T-helper 1 cell treated with Interleukin-12 subunit alpha and Interleukin-12 subunit beta and Interleukin-4 antibody, amounts not matched to agents 30 μg/mL and 1 μg/mL, for 36 hours (primary cell): ENCODE results near the gene PAQR9.
A peak's percentile ranks its signal among the peaks of the same experiment; 100 is the strongest.

Experiments used
- H3K27ac Mint-ChIP-seq: one replicate; pipeline ENCODE4 v1.8.0; 2021; ENCODE audit warnings: mild to moderate bottlenecking, mixed read lengths
- H3K27me3 Mint-ChIP-seq: one replicate; pipeline ENCODE4 v1.8.0; 2021; ENCODE audit warnings: low read depth, mixed read lengths
- H3K36me3 Mint-ChIP-seq: one replicate; pipeline ENCODE4 v1.8.0; 2021; ENCODE audit warnings: low read depth, mixed read lengths
- H3K4me1 Mint-ChIP-seq: one replicate; pipeline ENCODE4 v1.8.0; 2021; ENCODE audit warnings: low read depth, mixed read lengths
- H3K4me3 Mint-ChIP-seq: one replicate; pipeline ENCODE4 v1.8.0; 2021; ENCODE audit warnings: mild to moderate bottlenecking, moderate library complexity, mixed read lengths
- H3K9me3 Mint-ChIP-seq: one replicate; pipeline ENCODE4 v1.8.0; 2021; ENCODE audit warnings: mixed read lengths

Gene PAQR9

DNA sequence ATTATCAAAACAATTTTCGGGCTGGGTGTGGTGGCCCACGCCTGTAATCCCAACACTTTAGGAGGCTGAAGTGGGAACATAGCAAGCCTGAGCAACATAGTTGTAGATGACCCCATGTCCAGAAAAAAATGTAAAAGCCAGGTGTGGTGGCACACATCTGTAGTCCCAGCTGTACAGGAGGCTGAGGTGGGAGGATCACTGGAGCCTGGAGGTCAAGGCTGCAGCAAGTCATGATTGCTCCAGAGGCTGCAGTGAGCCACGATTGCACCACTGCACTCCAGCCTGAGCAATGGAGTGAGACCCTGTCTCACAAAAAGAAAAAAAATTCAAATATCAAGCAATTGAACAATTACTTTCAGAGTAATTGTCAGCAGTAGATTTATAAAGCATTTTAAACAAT is 8.0 kb upstream of the PAQR9 start:
- H3K27me3 Mint-ChIP-seq: peaks cover 40% of the 10 kb centered on the region
- no peaks in the 10 kb centered on the region for H3K9me3 Mint-ChIP-seq

DNA sequence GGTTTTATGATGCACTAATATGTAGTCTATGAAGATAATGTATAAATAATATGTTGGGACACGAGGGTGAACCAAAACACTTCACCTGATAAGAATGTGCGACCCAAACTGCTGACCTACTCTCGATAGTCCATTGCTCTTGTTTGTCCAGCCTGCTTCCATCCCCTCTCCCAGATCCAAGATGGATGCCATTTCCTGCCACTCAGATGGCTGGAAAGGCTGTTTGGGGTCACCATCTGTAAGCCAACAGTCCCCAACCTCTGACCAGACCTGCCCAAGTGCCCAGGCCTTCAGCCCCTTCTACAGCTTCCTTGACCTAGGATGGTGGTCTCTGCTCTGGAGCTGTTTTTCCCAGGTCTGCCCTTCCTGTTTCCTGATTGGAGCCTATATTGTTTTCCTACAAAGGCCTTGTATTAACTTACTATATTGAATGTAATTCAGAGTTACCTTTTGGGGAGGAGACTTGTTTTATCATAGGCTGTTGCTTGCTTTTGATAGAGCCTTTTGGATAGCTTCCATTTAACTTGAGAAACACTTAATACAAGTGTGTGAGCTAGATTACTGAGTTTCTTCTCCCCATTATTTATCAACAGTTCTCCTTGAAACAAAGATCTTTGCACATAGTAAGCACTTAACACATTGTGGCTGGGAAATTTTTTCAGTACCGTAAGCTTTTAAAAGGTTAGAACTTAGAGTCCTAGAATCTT is 5.0 kb upstream of the PAQR9 start:
- no peak overlapping the region for H3K27ac Mint-ChIP-seq
- peaks cover 4% of the 10 kb centered on the region for H3K4me1 Mint-ChIP-seq
- H3K9me3 Mint-ChIP-seq: no peaks in the 10 kb centered on the region
- H3K36me3 Mint-ChIP-seq: no peaks in the 10 kb centered on the region
- no peak overlapping the region for H3K4me3 Mint-ChIP-seq
- peaks cover 64% of the 10 kb centered on the region for H3K27me3 Mint-ChIP-seq

More for the DNA sequence above, 8.0 kb upstream of the PAQR9 start:
- Mint-ChIP-seq H3K27ac (no peak overlapping the region), H3K36me3 (no peaks in the 10 kb centered on the region), H3K4me3 (no peak overlapping the region), H3K4me1 (no peaks in the 10 kb centered on the region)

- peaks cover 64% of the 10 kb centered on the region for H3K27me3 Mint-ChIP-seq
- H3K4me3 Mint-ChIP-seq: no peak overlapping the region
- peaks cover 13% of the 10 kb centered on the region for H3K4me1 Mint-ChIP-seq
- H3K27ac Mint-ChIP-seq: no peak overlapping the region
- H3K9me3 Mint-ChIP-seq: no peaks in the 10 kb centered on the region
- H3K36me3 Mint-ChIP-seq: no peaks in the 10 kb centered on the region
Measured at GRCh38 chr3:142966808-142967207, 3.3 kb upstream of the PAQR9 start.

- Mint-ChIP-seq H3K27me3 (peaks cover 65% of the 10 kb centered on the region), H3K9me3 (no peaks in the 10 kb centered on the region), H3K4me1 (peaks cover 13% of the 10 kb centered on the region), H3K36me3 (no peaks in the 10 kb centered on the region), H3K4me3 (no peak overlapping the region), H3K27ac (no peak overlapping the region)
Measured at GRCh38 chr3:142965581-142965980, 2.1 kb upstream of the PAQR9 start.

DNA sequence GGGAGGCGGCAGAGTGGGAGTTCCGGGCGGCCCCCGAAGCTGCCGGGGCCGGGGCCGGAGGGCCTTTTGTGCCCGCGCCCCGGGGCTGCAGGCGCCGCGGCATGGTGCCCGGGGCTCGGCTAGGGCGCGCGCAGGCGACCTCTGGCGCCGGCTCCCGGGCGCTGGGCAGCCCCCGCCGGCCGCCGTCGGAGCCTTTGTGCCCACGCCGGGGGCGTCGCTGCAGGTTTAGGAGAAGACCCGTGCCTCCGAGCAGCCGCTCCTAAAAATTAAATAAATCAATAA is 299 bp downstream of the PAQR9 start:
- peaks cover 76% of the 10 kb centered on the region for H3K27me3 Mint-ChIP-seq

GRCh38 chr3:142962520-142963233 is 797 bp downstream of the PAQR9 start:
- H3K9me3 Mint-ChIP-seq: no peaks in the 10 kb centered on the region
- H3K4me1 Mint-ChIP-seq: peaks cover 13% of the 10 kb centered on the region
- no peaks in the 10 kb centered on the region for H3K36me3 Mint-ChIP-seq
- peaks cover 76% of the 10 kb centered on the region for H3K27me3 Mint-ChIP-seq
- no peak overlapping the region for H3K27ac Mint-ChIP-seq
- peak overlapping the region; percentile 79 for H3K4me3 Mint-ChIP-seq

More for the DNA sequence above, 299 bp downstream of the PAQR9 start:
- H3K4me3 Mint-ChIP-seq: peak overlapping the region; percentile 79
- peaks cover 13% of the 10 kb centered on the region for H3K4me1 Mint-ChIP-seq
- H3K36me3 Mint-ChIP-seq: no peaks in the 10 kb centered on the region
- no peak overlapping the region for H3K27ac Mint-ChIP-seq
- H3K9me3 Mint-ChIP-seq: no peaks in the 10 kb centered on the region

GRCh38 chr3:142962175-142962519 is 1.3 kb downstream of the PAQR9 start:
- Mint-ChIP-seq H3K27me3 (peaks cover 81% of the 10 kb centered on the region), H3K4me1 (peaks cover 13% of the 10 kb centered on the region), H3K4me3 (peak overlapping the region; percentile 79), H3K9me3 (no peaks in the 10 kb centered on the region), H3K36me3 (no peaks in the 10 kb centered on the region), H3K27ac (no peak overlapping the region)

DNA sequence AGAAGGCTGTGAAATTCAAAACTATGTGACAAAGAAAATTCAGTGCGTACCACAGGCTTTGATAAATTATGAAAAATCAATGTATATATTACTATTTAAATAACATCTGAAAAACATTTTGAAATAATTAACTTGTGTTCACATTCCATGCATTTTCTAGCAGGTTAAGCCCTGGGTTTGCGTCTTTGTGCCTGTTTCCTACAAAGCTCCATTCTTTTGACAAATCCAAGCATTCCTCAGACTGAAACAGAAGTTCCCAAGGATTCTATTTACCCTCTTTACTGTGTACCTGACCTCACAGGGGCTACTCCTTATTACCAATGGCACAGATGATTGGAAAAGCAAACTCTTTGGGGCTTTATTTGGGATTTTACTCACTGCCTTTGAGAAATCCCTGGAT is 1.9 kb downstream of the PAQR9 start:
- Mint-ChIP-seq H3K27me3 (peaks cover 78% of the 10 kb centered on the region), H3K27ac (no peak overlapping the region), H3K9me3 (no peaks in the 10 kb centered on the region), H3K4me3 (peak overlapping the region; percentile 79), H3K36me3 (no peaks in the 10 kb centered on the region), H3K4me1 (peaks cover 13% of the 10 kb centered on the region)

DNA sequence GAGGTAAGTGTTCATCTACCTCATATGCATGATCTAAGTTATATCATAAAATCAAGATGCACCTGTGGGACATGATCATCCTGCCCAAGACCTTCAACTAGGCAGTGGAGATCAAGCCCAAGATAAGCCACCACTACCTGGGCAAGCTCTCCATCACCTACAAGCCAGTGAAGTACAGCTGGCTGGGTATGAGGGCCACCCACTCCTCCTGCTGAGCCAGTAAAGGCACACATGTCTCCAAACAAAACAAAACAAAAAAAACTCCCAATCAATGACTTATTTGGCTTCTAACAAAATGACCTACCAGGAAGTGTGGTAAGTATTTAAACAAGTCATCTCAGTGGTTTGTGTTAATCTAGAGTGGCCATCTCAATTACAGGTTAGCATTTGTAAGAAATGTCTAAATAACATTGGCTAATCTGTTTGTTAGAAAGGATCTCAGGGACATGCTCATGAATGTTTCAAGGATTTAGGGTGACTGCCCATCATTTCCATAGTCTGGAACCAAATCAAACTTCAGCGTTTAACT is 3.1 kb downstream of the PAQR9 start:
- Mint-ChIP-seq H3K36me3 (no peaks in the 10 kb centered on the region), H3K9me3 (no peaks in the 10 kb centered on the region), H3K27me3 (peaks cover 66% of the 10 kb centered on the region), H3K4me3 (no peak overlapping the region), H3K4me1 (peaks cover 13% of the 10 kb centered on the region), H3K27ac (no peak overlapping the region)

DNA sequence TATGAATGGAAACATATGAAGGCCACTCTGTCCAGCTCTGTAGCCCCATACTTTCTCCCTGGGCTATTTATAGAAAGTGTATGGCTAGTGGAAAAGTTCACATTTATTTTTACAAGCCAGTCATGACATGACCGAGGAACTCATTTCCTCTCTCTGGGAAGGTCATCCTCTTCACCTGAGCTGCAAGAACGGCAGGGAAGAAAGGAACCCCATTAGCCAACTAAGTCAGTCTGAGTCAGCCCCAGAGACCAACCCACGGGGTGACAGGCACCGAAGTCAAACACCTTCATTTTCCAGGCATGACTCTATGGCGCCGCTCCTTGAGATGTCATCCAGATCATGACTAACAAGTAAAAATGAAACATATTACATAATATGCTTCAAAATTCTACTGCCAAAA is 4.8 kb downstream of the PAQR9 start:
- H3K27ac Mint-ChIP-seq: no peak overlapping the region
- H3K36me3 Mint-ChIP-seq: no peaks in the 10 kb centered on the region
- H3K9me3 Mint-ChIP-seq: no peaks in the 10 kb centered on the region
- peaks cover 9% of the 10 kb centered on the region for H3K4me1 Mint-ChIP-seq
- no peak overlapping the region for H3K4me3 Mint-ChIP-seq
- H3K27me3 Mint-ChIP-seq: peaks cover 60% of the 10 kb centered on the region

- Mint-ChIP-seq H3K4me1 (no peaks in the 10 kb centered on the region), H3K36me3 (no peaks in the 10 kb centered on the region), H3K4me3 (no peak overlapping the region), H3K9me3 (no peaks in the 10 kb centered on the region), H3K27ac (no peak overlapping the region), H3K27me3 (peaks cover 47% of the 10 kb centered on the region)
Measured at GRCh38 chr3:142953443-142953842, 10.0 kb downstream of the PAQR9 start.

- no peak overlapping the region for H3K4me3 Mint-ChIP-seq
- peaks cover 3% of the 10 kb centered on the region for H3K4me1 Mint-ChIP-seq
- H3K27ac Mint-ChIP-seq: no peak overlapping the region
- no peaks in the 10 kb centered on the region for H3K9me3 Mint-ChIP-seq
- H3K36me3 Mint-ChIP-seq: no peaks in the 10 kb centered on the region
- H3K27me3 Mint-ChIP-seq: peaks cover 50% of the 10 kb centered on the region
Measured at GRCh38 chr3:142952272-142953193, 10.9 kb downstream of the PAQR9 start.

DNA sequence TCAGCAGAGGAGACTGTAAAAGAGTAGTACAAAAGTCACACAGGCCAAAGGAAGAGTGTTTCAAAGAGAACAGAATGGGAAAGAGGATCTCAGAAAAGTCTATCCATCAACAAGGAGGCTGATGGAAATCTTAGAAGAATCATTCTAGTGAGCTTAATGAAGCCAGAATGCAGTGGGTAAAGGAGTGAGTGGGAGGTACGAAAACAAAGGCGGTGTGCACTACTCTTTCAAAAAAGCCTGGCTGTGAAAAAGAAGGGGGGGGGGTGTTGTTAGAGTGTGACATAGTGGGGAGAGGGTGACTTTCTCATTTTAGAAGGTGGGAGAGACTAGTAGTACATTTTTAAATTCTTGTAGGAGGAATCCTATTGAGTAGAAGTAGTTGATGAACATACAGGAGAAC is 11.7 kb downstream of the PAQR9 start:
- H3K4me1 Mint-ChIP-seq: peaks cover 6% of the 10 kb centered on the region
- H3K27me3 Mint-ChIP-seq: peaks cover 47% of the 10 kb centered on the region
- H3K4me3 Mint-ChIP-seq: no peak overlapping the region
- H3K27ac Mint-ChIP-seq: no peak overlapping the region
- H3K9me3 Mint-ChIP-seq: no peaks in the 10 kb centered on the region
- no peaks in the 10 kb centered on the region for H3K36me3 Mint-ChIP-seq

- Mint-ChIP-seq H3K36me3 (no peaks in the 10 kb centered on the region), H3K27me3 (peaks cover 52% of the 10 kb centered on the region), H3K27ac (no peak overlapping the region)
Measured at GRCh38 chr3:142950972-142951371, 12.5 kb downstream of the PAQR9 start.

More at GRCh38 chr3:142950972-142951371, 12.5 kb downstream of the PAQR9 start:
- Mint-ChIP-seq H3K4me1 (peaks cover 6% of the 10 kb centered on the region), H3K4me3 (no peak overlapping the region), H3K9me3 (no peaks in the 10 kb centered on the region)
